PFSK-1 (cell line): ENCODE data around the gene C9orf57.

Experiments used
- FOXP2 ChIP-seq: optimal IDR thresholded peaks from 2 replicates; pipeline ENCODE3; 2011; ENCODE audit warnings: borderline replicate concordance, control low read depth, inconsistent platforms; ENCODE audit not compliant: insufficient read depth; ENCODE audit errors: extremely low read length, extremely low read depth
- POLR2AphosphoS5 ChIP-seq: IDR thresholded peaks from 2 replicates; pipeline ENCODE4 v1.6.1; 2012; ENCODE audit warnings: low read depth, mild to moderate bottlenecking, control low read depth, low read length, moderate library complexity
- SIN3A ChIP-seq: IDR thresholded peaks from 2 replicates; pipeline ENCODE4 v1.6.1; 2012; ENCODE audit warnings: mild to moderate bottlenecking, low read length, moderate library complexity, borderline replicate concordance; ENCODE audit not compliant: insufficient read depth
- TAF1 ChIP-seq: IDR thresholded peaks from 2 replicates; pipeline ENCODE4 v1.6.1; 2012; ENCODE audit warnings: low read length, control low read depth, borderline replicate concordance; ENCODE audit not compliant: insufficient read depth
- TF ChIP-seq, protein P1 (sequence below), 2 experiments: IDR thresholded peaks; 2 replicates each; pipeline versions ENCODE4 v1.6.1 to v1.8.0; 2011 to 2012; ENCODE audit warnings: low read depth in 2 of 2, low read length in 2 of 2, control low read depth in 1 of 2, inconsistent platforms in 1 of 2, mild to moderate bottlenecking in 1 of 2, moderate library complexity in 1 of 2; ENCODE audit not compliant: insufficient read depth in 1 of 2

Gene C9orf57

DNA sequence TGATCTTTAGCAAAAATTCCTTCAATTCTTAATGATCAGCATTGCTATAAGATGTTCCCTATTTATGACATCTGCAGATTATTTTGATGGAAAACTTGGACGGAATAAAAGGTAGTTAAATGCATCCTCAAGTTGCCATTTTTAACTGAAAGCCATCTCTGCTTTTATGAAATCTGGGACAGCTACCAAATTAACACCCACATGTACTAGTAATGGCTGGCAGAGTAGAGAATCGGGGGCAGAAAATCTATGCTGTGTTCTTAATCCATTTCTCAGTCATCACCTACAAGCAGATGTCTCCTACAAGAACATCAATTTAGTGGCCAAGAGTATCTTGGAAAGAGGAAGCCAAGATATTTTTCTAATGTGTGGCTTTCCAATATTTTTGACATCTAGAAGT lies 22.1 kb upstream of the C9orf57 start:
- TF ChIP-seq SIN3A (no peak), FOXP2 (no peak), POLR2AphosphoS5 (no peak), TAF1 (no peak)
- TF ChIP-seq, protein P1, sequence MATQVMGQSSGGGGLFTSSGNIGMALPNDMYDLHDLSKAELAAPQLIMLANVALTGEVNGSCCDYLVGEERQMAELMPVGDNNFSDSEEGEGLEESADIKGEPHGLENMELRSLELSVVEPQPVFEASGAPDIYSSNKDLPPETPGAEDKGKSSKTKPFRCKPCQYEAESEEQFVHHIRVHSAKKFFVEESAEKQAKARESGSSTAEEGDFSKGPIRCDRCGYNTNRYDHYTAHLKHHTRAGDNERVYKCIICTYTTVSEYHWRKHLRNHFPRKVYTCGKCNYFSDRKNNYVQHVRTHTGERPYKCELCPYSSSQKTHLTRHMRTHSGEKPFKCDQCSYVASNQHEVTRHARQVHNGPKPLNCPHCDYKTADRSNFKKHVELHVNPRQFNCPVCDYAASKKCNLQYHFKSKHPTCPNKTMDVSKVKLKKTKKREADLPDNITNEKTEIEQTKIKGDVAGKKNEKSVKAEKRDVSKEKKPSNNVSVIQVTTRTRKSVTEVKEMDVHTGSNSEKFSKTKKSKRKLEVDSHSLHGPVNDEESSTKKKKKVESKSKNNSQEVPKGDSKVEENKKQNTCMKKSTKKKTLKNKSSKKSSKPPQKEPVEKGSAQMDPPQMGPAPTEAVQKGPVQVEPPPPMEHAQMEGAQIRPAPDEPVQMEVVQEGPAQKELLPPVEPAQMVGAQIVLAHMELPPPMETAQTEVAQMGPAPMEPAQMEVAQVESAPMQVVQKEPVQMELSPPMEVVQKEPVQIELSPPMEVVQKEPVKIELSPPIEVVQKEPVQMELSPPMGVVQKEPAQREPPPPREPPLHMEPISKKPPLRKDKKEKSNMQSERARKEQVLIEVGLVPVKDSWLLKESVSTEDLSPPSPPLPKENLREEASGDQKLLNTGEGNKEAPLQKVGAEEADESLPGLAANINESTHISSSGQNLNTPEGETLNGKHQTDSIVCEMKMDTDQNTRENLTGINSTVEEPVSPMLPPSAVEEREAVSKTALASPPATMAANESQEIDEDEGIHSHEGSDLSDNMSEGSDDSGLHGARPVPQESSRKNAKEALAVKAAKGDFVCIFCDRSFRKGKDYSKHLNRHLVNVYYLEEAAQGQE (IDR thresholded peaks at IDR 0.05; ENCODE audit: insufficient read depth in 1 of 2, low read depth in 2 of 2, low read length in 2 of 2) = no peak

DNA sequence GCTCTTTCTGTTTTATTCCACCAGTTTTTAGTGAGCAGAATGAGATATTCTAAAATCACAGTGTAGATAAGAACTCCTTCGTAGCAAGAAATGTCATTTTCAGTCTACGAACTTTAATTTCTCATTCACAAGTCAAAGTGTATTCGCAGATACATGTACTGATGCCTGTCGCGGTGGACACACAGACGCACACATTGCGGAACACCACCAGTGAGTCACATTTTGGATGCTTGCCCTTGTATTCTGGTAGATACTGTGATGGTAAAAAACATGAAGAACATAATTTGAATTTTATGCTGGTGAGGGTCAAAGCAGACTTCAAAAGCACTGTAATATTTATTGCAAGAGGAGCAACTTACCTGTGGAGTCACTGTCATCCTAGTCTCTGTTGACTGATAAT lies 4.7 kb upstream of the C9orf57 start:
- TF ChIP-seq SIN3A (no peak), TAF1 (no peak), FOXP2 (no peak), POLR2AphosphoS5 (no peak)
- TF ChIP-seq, protein P1 (IDR thresholded peaks at IDR 0.05; ENCODE audit: insufficient read depth in 1 of 2, low read depth in 2 of 2, low read length in 2 of 2) = no peak

DNA sequence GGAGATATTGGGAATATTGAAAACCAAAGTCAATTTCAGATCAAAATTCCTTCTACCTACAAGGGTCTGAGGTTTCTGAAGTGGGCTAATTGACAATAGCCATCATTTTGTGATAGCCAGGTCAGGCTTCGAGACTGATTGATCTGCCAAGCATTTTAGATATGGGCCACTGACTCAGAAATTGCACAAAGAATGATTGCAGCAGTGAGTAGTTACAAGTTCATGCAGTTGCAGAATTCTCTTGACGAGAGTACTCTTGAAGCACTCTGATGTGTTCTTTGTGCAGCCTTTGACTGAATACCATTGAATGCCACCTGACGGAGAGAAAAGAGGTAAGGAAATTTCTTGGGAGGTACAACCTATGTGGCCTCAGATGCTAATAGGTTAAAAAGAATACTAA lies 8.3 kb downstream of the C9orf57 start:
- no peak for TF ChIP-seq POLR2AphosphoS5
- TF ChIP-seq, protein P1 (IDR thresholded peaks at IDR 0.05; ENCODE audit: insufficient read depth in 1 of 2, low read depth in 2 of 2, low read length in 2 of 2) = no peak
- TF ChIP-seq FOXP2 = no peak
- no peak for TF ChIP-seq SIN3A
- no peak for TF ChIP-seq TAF1

DNA sequence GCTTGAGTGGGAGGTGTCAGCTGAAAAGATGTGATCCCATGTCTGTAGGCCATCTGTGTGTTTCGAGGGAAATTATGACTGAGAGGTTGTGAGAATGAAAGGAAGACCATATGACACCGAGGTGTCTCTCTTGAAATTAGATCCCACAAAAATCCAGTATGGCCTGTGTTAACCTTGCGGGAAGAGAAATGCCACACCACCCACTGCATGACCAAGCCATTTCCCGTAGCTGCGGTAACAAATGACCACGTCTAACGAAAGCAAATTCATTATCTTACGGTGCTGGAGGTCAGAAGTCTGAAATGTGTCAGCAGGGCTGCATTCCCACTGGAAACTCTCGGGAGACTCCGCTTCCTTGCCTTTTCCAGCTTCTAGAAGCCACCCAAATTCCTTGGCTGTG lies 11.6 kb downstream of the C9orf57 start:
- no peak for TF ChIP-seq FOXP2

- no peak for TF ChIP-seq FOXP2
- TF ChIP-seq SIN3A = no peak
- TF ChIP-seq, protein P1 (IDR thresholded peaks at IDR 0.05; ENCODE audit: insufficient read depth in 1 of 2, low read depth in 2 of 2, low read length in 2 of 2) = no peak
- TF ChIP-seq TAF1 = no peak
- TF ChIP-seq POLR2AphosphoS5 = no peak
Observed at GRCh38 chr9:72046630-72047456, 13.6 kb downstream of the C9orf57 start.
